Activated naive CD4-positive, alpha-beta T cell treated with anti-CD3 and anti-CD28 coated beads, Interleukin-2, amount 10 ng/mL, durations not matched to agents 7 days and 5 days (primary cell): ENCODE results near the gene ZAP70.

ENCODE experiments used
- CTCF ChIA-PET: fragments of 350-600 bp; sonication (Branson Sonifier 250); formaldehyde crosslinking; loops from one replicate; lab custom pipeline; 2021; ENCODE audit warnings: antibody characterized with exemption; lab: Charles Lee
- DNase-seq: peaks from one replicate; pipeline ENCODE4 v3.0.0-alpha.2; 2020
- H3K27ac Mint-ChIP-seq: one replicate; pipeline ENCODE4 v1.8.0; 2021; ENCODE audit warnings: mild to moderate bottlenecking, moderate library complexity, mixed read lengths
- H3K27me3 Mint-ChIP-seq: one replicate; pipeline ENCODE4 v1.8.0; 2021; ENCODE audit warnings: mild to moderate bottlenecking, mixed read lengths
- H3K36me3 Mint-ChIP-seq: one replicate; pipeline ENCODE4 v1.8.0; 2021; ENCODE audit warnings: mixed read lengths
- H3K4me1 Mint-ChIP-seq: one replicate; pipeline ENCODE4 v1.8.0; 2021; ENCODE audit warnings: mixed read lengths
- H3K4me3 Mint-ChIP-seq: one replicate; pipeline ENCODE4 v1.8.0; 2021; ENCODE audit warnings: mild to moderate bottlenecking, moderate library complexity, mixed read lengths
- H3K9me3 Mint-ChIP-seq: one replicate; pipeline ENCODE4 v1.8.0; 2021; ENCODE audit warnings: mixed read lengths

Gene ZAP70

DNA sequence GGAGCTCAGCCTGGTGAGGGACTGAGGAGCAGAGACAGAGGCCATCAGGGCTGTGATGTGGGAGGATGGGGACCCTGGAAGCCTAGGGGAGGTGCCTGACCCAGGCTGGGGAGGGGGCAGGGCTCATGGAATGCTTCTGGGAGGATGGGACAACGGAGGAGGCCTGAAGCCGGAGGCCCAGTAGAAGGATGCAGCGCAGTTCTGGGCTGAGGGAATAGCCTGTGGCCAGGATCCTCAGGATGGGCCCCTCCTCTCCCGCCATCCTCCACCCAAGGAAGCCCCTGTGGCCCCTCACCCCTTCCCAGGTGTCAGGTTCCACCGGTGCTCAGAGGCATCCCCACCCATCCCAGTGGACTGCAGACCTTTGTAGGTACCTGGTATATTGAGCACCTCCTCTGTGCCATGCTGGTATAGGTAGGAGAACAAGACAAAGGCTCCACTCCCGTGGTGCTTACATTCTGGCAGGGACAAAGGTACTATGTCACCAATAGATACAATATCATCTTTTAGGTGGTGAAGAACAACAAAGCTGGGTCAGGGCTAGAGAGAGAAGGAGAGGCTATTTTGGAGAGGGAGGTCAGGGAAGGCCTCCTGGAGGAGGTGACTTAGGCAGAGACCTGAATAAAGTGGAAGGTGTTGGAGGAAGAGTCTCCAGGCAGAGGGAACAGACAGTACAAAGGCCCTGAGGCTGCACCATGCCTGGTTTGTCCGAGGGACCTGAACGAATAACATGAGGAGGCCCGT, 2.7 kb downstream of the ZAP70 start:
- H3K9me3 Mint-ChIP-seq = no peaks in the 10 kb centered on the region
- H3K4me1 Mint-ChIP-seq = peaks cover 90% of the 10 kb centered on the region
- H3K36me3 Mint-ChIP-seq = peaks cover 69% of the 10 kb centered on the region
- no peaks in the 10 kb centered on the region for H3K27me3 Mint-ChIP-seq
- H3K27ac Mint-ChIP-seq = peak overlapping the region; percentile 96
- CTCF ChIA-PET = interaction anchor here (4.2 kb wide), 1 partner anchor 26 kb away, joined by 31 read pairs; no protein-coding TSS in a partner anchor
- DNase-seq = peak; percentile 18
- H3K4me3 Mint-ChIP-seq = peak overlapping the region; percentile 85

DNA sequence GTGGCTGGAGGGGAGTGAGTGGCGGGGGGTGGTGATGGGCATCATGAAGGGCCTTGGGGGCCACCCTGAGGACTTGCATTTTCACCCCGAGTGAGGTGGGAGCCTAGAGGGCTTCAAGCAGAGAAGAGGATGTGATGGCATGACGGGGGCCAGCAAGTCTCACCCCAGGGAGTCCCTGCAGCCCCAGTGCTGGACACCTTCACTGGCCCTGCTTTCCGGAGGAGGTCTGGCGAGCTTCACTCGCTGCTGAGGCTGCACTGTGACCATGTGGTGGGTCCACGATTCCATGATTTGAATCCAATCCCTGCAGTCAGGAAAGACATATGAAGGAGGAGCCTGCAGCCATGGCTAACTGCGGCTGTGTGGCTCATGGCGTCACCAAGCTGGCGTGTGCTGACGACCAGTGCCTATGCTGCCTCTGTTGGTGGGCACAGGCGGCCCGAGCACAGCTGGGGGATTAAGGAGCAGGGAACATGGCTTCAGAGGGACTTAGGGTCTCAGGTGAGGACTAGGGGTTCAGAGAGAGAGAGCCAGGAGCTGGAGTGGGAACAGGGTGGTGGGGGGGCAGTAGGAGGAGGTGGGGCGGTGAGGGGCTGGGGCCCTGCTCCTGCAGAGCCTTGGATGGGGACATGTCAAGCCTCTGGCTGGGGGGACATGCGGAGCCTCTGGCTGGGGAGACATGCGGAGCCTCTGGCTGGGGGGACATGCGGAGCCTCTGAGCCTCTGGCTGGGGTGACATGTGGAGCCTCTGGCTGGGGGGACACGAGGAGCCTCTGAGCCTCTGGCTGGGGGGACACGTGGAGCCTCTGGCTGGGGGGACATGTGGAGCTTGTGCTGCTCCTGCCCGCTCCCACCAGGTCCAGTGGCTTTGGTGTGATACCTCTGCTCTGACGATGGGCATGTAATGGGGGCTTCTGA, 3.6 kb downstream of the ZAP70 start:
- Mint-ChIP-seq H3K27ac (peak overlapping the region; percentile 96), H3K27me3 (no peaks in the 10 kb centered on the region), H3K9me3 (no peaks in the 10 kb centered on the region), H3K36me3 (peaks cover 70% of the 10 kb centered on the region), H3K4me1 (peaks cover 83% of the 10 kb centered on the region), H3K4me3 (peak overlapping the region; percentile 85)
- CTCF ChIA-PET = interaction anchor here (1.8 to 1.9 kb wide), 2 partner anchors 10 to 126 kb away, joined by 8 to 9 read pairs; partner anchors contain the start of gene ANKRD36B
- peak; percentile 19 for DNase-seq

DNA sequence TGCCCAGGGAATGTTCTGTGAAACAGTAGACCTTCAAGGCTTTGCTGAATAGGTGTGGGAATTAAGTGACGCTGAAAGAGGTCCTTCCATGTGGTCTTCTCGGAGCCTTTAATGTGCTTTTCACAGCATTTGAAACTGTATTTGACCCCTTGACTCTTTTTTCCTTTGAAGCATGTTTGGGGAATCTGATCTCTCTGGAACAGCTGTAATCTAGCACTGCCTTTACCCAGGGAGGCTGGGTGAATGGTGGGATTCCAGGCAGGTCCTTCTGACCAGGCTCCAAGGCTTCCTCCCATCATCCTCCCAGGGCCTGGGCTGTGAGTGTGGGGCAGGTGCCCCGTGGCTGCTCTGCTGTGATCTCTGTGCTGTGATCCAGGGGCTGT, 4.2 kb downstream of the ZAP70 start:
- no peaks in the 10 kb centered on the region for H3K9me3 Mint-ChIP-seq
- peak overlapping the region; percentile 96 for H3K27ac Mint-ChIP-seq
- peak overlapping the region; percentile 85 for H3K4me3 Mint-ChIP-seq
- peaks cover 80% of the 10 kb centered on the region for H3K4me1 Mint-ChIP-seq
- no peaks in the 10 kb centered on the region for H3K27me3 Mint-ChIP-seq
- CTCF ChIA-PET = interaction anchor here (0.6 to 1.9 kb wide), 7 partner anchors 10 to 127 kb away, joined by 3 to 10 read pairs (median 5); partner anchors contain the start of gene ANKRD36B
- H3K36me3 Mint-ChIP-seq = peaks cover 75% of the 10 kb centered on the region
- peak; percentile 13 for DNase-seq

DNA sequence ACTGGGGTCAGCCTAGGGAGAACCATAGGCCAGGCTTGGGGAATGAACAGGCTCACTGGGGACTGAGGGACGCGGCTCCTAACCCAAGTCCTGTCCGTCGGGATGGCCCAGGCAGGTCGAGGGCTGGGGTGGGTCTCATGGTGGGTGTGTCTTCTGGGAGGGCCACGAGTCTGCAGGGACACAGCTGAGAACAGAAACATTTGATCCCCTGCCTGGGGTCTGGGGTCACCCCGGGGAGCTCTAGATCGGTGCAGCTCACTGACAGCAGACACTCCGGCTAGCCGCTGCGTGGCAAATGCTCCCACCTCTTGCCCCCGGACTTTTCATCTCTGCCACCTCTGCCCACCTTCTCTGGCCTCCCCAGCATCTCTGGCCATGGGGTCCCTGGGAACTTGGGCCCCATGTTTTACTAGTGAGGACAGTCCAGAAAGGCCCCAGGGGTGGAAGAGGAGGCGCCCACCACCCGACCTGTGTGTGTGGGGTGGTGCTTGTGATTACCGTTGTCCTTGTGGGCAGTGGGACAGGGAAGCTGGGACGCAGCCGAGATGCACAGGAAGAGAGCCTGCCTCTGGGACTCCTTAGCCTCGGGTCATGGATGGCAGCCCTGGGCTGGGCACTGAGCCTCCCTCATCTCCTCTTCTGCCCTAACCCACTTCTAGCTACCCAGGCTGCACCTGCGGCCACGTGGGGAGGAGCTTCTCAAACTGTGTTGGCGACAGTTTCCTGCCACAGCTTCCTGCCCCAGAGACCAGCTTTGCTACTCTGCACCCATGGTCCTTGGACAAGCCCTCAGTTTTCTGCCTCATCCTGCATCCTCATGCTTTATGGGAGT, 4.9 kb downstream of the ZAP70 start:
- DNase-seq = peak; percentile 86
- no peaks in the 10 kb centered on the region for H3K9me3 Mint-ChIP-seq
- H3K36me3 Mint-ChIP-seq = peaks cover 80% of the 10 kb centered on the region
- CTCF ChIA-PET = interaction anchor here (0.5 to 1.9 kb wide), 11 partner anchors 9 to 128 kb away, joined by 3 to 10 read pairs (median 5); partner anchors contain the start of gene ANKRD36B
- peak overlapping the region; percentile 96 for H3K27ac Mint-ChIP-seq
- H3K4me3 Mint-ChIP-seq = peak overlapping the region; percentile 85
- peaks cover 78% of the 10 kb centered on the region for H3K4me1 Mint-ChIP-seq
- no peaks in the 10 kb centered on the region for H3K27me3 Mint-ChIP-seq

DNA sequence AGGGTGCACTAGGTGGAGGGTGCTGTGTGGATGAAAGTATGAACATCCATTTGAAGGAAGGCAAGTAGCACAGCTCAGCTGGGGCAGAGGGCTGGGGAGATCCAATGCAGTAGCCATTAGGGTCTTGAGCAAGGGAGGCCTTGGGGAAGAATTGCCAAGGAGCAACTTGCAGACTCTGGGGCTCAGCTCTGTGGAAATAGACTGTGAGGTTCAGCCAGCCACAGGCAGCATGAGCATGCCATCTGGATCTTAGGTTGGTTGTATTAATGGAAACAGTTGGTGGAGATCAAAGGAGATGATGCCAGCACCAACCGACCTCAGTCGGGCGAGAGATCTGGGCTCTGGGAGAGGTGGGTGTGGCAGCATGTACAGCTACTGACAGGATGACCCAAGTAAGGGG, 5.6 kb downstream of the ZAP70 start:
- H3K4me3 Mint-ChIP-seq = peak overlapping the region; percentile 85
- CTCF ChIA-PET = interaction anchor here (0.9 to 1.9 kb wide), 9 partner anchors 8 to 128 kb away, joined by 3 to 10 read pairs (median 5); partner anchors contain the start of gene ANKRD36B
- no peak for DNase-seq
- peaks cover 76% of the 10 kb centered on the region for H3K4me1 Mint-ChIP-seq
- peak overlapping the region; percentile 96 for H3K27ac Mint-ChIP-seq
- no peaks in the 10 kb centered on the region for H3K27me3 Mint-ChIP-seq
- H3K36me3 Mint-ChIP-seq = peaks cover 80% of the 10 kb centered on the region
- no peaks in the 10 kb centered on the region for H3K9me3 Mint-ChIP-seq

DNA sequence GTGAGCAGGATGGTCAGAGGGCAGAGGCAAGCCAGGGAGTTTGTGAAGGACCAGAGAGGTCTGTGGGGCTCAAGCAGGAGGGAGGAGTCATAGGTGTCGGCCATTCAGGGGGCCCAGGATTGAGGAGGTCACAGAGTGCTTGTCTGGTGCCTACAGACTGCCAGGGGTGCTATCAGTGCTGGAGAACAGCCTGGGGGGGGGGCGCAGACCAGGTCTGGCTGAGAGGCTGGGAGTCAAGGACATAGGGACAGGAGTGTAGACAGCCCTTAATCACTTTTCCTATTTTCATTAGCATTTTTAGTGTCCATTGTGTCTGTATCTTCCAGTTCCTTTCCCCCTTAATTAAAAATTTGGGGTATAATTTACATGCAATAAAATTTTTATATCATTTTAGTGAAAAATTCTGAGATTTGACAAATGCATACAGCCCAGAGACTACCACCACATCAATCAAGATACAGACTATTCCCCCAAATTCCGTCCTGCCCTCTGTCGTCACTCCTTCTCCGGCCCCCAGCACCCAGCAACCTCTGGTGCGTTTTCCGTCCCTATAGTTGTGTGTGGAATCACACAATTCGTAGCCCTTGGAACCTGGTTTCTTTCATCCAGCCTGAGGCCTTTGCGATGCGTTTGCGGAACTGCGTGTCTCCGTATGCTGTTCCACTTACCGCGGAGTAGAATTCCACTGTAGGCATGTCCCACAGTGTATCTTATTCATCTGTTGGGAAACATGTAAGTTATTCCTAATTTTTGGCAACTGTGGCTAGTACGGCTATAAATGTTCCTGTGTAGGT, 6.2 kb downstream of the ZAP70 start:
- peak overlapping the region; percentile 96 for H3K27ac Mint-ChIP-seq

DNA sequence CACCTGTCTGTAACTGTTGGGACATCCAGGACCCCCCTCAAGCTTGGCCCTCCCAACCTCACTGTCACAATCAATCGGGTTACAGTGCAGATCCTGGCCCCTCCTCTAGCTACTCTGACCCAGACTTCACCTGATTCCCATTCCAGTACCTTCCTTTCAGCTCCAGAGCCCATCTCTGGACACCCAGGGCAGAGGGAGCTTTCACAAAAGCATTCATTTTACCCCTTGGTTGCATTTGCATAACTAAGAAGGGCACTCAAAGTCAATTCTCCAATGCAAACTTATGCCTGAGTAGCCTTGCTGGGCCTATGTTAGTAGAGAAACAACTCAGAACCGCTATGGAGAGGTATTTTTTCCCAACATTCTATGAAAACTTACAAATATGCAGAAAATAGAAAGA, 7.4 kb downstream of the ZAP70 start:
- H3K36me3 Mint-ChIP-seq = peaks cover 80% of the 10 kb centered on the region
- H3K27ac Mint-ChIP-seq = peak overlapping the region; percentile 42
- H3K4me1 Mint-ChIP-seq = peaks cover 74% of the 10 kb centered on the region
- no peaks in the 10 kb centered on the region for H3K9me3 Mint-ChIP-seq
- DNase-seq = no peak
- H3K4me3 Mint-ChIP-seq = no peak overlapping the region
- no peaks in the 10 kb centered on the region for H3K27me3 Mint-ChIP-seq
- CTCF ChIA-PET = no interaction called here

More for the DNA sequence above, 6.2 kb downstream of the ZAP70 start:
- Mint-ChIP-seq H3K36me3 (peaks cover 80% of the 10 kb centered on the region), H3K4me3 (peak overlapping the region; percentile 85), H3K4me1 (peaks cover 77% of the 10 kb centered on the region), H3K9me3 (no peaks in the 10 kb centered on the region), H3K27me3 (no peaks in the 10 kb centered on the region)
- CTCF ChIA-PET = interaction anchor here (1.2 to 1.8 kb wide), 4 partner anchors 10 to 29 kb away, joined by 5 to 10 read pairs (median 6); no protein-coding TSS in a partner anchor
- DNase-seq = no peak

DNA sequence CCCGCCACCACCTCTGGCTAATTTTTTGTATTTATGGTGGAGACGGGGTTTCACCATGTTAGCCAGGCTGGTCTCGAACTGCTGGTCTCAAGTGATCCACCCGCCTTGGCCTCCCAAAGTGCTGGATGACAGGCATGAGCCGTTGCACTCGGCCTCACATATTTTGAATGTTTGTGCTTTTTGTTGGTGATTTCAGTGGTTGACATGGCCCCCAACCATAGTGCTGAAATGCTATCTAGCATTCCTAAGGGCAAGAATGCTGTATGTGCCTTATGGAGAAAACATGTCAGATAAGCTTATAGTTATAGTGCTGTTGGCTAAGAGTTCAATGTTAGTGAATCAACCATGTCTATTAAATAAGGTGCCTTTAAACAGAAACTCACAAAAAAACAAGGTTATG, 8.9 kb downstream of the ZAP70 start:
- no peaks in the 10 kb centered on the region for H3K9me3 Mint-ChIP-seq
- H3K27ac Mint-ChIP-seq = peak overlapping the region; percentile 24
- peaks cover 84% of the 10 kb centered on the region for H3K36me3 Mint-ChIP-seq
- DNase-seq = no peak
- H3K27me3 Mint-ChIP-seq = no peaks in the 10 kb centered on the region
- H3K4me1 Mint-ChIP-seq = peaks cover 70% of the 10 kb centered on the region
- CTCF ChIA-PET = no interaction called here
- H3K4me3 Mint-ChIP-seq = no peak overlapping the region

DNA sequence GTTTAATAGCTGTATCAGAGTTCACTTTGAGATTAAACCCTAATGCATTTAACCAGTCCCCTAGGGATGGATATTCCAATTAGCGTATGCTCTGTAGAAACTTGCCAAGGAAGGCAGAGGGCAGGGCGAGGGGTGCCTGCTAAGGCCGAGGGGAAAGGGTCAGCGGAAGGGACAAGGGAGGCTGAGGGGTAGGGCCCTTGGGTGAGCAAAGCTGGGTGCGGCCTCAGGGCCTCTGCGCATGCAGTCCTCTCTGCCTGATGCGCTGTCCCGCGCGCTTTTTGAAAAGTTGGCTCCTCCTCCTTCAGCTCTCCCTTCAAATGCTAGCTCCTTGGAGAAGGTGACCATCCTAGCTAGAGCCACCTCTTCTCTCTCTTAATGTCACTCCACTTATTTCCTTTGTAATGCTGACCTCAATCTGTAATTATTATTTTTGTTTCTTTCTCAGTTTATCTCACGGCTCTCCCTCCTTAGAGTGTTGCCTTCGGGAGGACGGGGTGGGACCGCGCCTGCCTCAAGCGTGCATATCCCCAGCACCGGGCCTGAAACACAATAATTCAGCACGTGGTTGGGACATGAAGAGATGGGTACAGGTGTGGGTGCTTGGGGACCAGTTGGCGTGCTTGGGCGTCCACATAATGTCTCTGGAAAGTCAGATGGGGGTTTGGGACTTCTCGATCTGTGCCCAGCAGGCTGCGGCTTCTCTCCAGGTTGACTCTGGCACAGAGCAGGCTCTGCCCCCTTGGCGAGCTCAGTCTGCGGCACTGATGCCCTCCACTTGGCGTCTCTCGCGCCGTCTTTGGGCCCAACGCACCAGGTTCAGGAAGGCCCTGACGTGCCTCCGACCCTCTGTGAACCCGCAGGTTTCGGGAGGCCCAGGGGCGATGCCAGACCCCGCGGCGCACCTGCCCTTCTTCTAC, 10.0 kb downstream of the ZAP70 start:
- CTCF ChIA-PET = no interaction called here
- Mint-ChIP-seq H3K4me3 (no peak overlapping the region), H3K27ac (no peak overlapping the region), H3K36me3 (peaks cover 86% of the 10 kb centered on the region), H3K27me3 (no peaks in the 10 kb centered on the region), H3K4me1 (peaks cover 68% of the 10 kb centered on the region), H3K9me3 (no peaks in the 10 kb centered on the region)
- DNase-seq = no peak

DNA sequence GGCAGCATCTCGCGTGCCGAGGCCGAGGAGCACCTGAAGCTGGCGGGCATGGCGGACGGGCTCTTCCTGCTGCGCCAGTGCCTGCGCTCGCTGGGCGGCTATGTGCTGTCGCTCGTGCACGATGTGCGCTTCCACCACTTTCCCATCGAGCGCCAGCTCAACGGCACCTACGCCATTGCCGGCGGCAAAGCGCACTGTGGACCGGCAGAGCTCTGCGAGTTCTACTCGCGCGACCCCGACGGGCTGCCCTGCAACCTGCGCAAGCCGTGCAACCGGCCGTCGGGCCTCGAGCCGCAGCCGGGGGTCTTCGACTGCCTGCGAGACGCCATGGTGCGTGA, 10.7 kb downstream of the ZAP70 start:
- Mint-ChIP-seq H3K4me3 (no peak overlapping the region), H3K9me3 (no peaks in the 10 kb centered on the region), H3K27ac (no peak overlapping the region), H3K36me3 (peaks cover 86% of the 10 kb centered on the region), H3K4me1 (peaks cover 62% of the 10 kb centered on the region), H3K27me3 (no peaks in the 10 kb centered on the region)
- CTCF ChIA-PET = no interaction called here
- DNase-seq = no peak

DNA sequence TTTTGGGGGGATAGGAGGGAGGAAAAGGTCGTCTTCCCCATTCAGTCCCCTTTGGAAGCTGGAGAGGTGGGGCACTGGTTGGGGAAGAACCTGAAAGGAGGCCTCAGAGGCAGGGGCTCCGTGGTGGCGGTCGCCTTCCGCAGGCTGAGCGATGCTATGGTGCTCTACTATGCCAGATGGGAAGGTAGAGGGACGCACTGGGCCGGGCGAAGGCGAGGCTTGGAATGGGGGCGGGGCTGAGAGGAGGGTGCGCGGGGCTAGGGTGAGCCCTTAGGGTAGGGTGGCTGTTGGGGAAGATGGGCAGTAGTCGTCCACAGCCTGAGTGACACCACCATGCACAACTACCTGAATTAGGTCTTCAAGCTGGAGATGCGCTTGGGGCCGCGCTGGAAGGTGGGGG, 11.1 kb downstream of the ZAP70 start:
- Mint-ChIP-seq H3K9me3 (no peaks in the 10 kb centered on the region), H3K4me1 (peaks cover 57% of the 10 kb centered on the region), H3K4me3 (no peak overlapping the region), H3K36me3 (peaks cover 87% of the 10 kb centered on the region), H3K27ac (no peak overlapping the region), H3K27me3 (no peaks in the 10 kb centered on the region)
- DNase-seq = no peak
- CTCF ChIA-PET = no interaction called here

DNA sequence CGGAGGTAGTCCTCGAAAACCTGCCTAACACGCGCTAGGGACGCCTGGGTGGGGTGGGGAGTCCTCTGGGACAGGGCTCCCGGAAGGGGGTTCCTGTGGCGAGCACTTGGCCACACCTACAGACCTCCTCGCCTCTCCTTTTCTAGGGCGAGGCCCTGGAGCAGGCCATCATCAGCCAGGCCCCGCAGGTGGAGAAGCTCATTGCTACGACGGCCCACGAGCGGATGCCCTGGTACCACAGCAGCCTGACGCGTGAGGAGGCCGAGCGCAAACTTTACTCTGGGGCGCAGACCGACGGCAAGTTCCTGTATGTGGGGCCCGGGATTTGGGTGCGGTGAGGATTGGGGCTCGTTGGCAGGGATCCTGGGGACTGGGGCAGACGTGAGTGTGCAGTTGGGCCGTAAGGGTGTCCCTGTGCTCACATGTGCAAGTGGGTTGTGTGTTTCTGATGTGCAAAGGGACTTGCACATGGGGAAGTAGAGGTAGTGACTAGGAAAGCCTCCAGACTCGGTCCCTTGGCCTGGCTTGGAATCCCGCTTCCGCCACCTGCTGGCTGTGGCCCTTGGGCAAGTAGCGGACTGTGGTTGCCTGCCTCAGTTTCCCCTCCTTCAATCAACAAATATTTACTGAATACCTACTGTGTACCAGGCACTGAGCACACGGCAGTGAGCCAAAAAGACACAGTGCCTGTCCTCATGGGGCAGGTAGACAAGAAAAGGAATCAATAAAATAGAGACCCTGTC, 11.7 kb downstream of the ZAP70 start:
- CTCF ChIA-PET = interaction anchor here (3.4 kb wide), 1 partner anchor 16 kb away, joined by 20 read pairs; no protein-coding TSS in a partner anchor
- Mint-ChIP-seq H3K27ac (peak overlapping the region; percentile 8), H3K4me3 (no peak overlapping the region), H3K27me3 (no peaks in the 10 kb centered on the region), H3K9me3 (peaks cover under 1% of the 10 kb centered on the region), H3K4me1 (peaks cover 52% of the 10 kb centered on the region), H3K36me3 (peaks cover 87% of the 10 kb centered on the region)
- no peak for DNase-seq
